Activated CD8-positive, alpha-beta T cell treated with anti-CD3 and anti-CD28 coated beads, Interleukin-2, amount 10 ng/mL, durations not matched to agents 7 days and 5 days (primary cell): ENCODE measurements around the gene CRTC1. TPM values are rescaled to one million over a fixed set of nuclear protein-coding genes. Genes with fewer than 3 reads are reported as not detected.

Source experiments
- ATAC-seq: fragments of 150-1000 bp; cut with Tn5 transposase; one replicate; pipeline ENCODE4 v1.10.0; 2021; ENCODE audit warnings: moderate library complexity
- CTCF ChIA-PET: fragments of 350-600 bp; sonication (Branson Sonifier 250); formaldehyde crosslinking; loops from one replicate; lab custom pipeline; 2021; ENCODE audit warnings: antibody characterized with exemption; lab: Charles Lee
- POLR2A ChIA-PET: fragments of 350-600 bp; sonication (Branson Sonifier 250); formaldehyde crosslinking; loops from one replicate; lab custom pipeline; 2021; ENCODE audit warnings: antibody characterized with exemption; lab: Charles Lee
- DNase-seq: peaks from one replicate; pipeline ENCODE4 v3.0.0-alpha.2; 2020
- H3K27ac Mint-ChIP-seq: one replicate; pipeline ENCODE4 v1.8.0; 2021; ENCODE audit warnings: mild to moderate bottlenecking, mixed read lengths
- H3K27me3 Mint-ChIP-seq: one replicate; pipeline ENCODE4 v1.8.0; 2021; ENCODE audit warnings: low read depth, mixed read lengths
- H3K36me3 Mint-ChIP-seq: one replicate; pipeline ENCODE4 v1.8.0; 2021; ENCODE audit warnings: low read depth, mixed read lengths
- H3K4me1 Mint-ChIP-seq: one replicate; pipeline ENCODE4 v1.8.0; 2021; ENCODE audit warnings: low read depth, mixed read lengths
- H3K4me3 Mint-ChIP-seq: one replicate; pipeline ENCODE4 v1.8.0; 2021; ENCODE audit warnings: mild to moderate bottlenecking, mixed read lengths
- H3K9me3 Mint-ChIP-seq: one replicate; pipeline ENCODE4 v1.8.0; 2022; ENCODE audit warnings: mixed read lengths; ENCODE audit not compliant: insufficient read depth
- total RNA-seq, 2 experiments: library from RNA; stranded (reverse); gene quantifications; one replicate each; pipeline ENCODE4 v1.2.3, GENCODE V29; 2021

CRTC1 gene
- total RNA-seq, 2 experiments from 2014 or later: 7.0 to 8.0 TPM

- ATAC-seq (no peak), DNase-seq (no peak)
- POLR2A ChIA-PET: interaction anchor here (0.7 to 0.9 kb wide), 2 partner anchors 21 to 204 kb away, joined by 3 read pairs; partner anchors contain the start of gene SUGP2
- Mint-ChIP-seq H3K27ac (no peak overlapping the region), H3K27me3 (peaks cover 10% of the 10 kb centered on the region), H3K36me3 (peaks cover 12% of the 10 kb centered on the region), H3K4me3 (no peak overlapping the region), H3K9me3 (no peaks in the 10 kb centered on the region), H3K4me1 (peaks cover 11% of the 10 kb centered on the region)
- CTCF ChIA-PET: interaction anchor here (1.6 to 11.6 kb wide), 2 partner anchors 17 to 234 kb away, joined by 3 to 104 read pairs; no protein-coding TSS in a partner anchor
These were observed 145.3 kb downstream of the CRTC1 start for GRCh38 chr19:18828786-18829185.

DNA sequence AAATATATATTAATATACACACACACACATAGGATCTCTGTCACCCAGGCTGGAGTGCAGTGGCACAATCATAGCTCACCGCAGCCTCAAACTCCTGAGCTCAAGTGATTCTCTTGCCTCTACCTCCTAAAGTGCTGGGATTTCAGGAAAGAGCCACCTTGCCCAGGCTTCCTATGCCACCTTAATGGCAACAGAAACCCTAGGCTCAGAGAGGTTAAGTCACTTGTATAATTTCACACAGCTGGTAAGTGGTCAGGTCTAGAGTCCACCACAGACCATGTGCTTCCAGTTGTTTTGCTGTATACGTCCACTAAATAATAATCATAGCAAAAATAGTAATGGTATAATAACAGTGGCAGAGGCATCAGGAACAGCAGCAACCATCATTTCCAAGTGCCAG lies 147.0 kb downstream of the CRTC1 start:
- Mint-ChIP-seq H3K4me3 (peak overlapping the region; percentile 22), H3K4me1 (peaks cover 28% of the 10 kb centered on the region), H3K27me3 (peaks cover 8% of the 10 kb centered on the region), H3K9me3 (no peaks in the 10 kb centered on the region), H3K27ac (no peak overlapping the region), H3K36me3 (peaks cover 27% of the 10 kb centered on the region)
- ATAC-seq (no peak), DNase-seq (no peak)
- ChIA-PET POLR2A (interaction anchor here (1.4 kb wide), 1 partner anchor 89 kb away, joined by 5 read pairs; the partner anchor contains the start of genes COPE and DDX49), CTCF (interaction anchor here (11.6 kb wide), 1 partner anchor 15 kb away, joined by 104 read pairs; no protein-coding TSS in a partner anchor)

DNA sequence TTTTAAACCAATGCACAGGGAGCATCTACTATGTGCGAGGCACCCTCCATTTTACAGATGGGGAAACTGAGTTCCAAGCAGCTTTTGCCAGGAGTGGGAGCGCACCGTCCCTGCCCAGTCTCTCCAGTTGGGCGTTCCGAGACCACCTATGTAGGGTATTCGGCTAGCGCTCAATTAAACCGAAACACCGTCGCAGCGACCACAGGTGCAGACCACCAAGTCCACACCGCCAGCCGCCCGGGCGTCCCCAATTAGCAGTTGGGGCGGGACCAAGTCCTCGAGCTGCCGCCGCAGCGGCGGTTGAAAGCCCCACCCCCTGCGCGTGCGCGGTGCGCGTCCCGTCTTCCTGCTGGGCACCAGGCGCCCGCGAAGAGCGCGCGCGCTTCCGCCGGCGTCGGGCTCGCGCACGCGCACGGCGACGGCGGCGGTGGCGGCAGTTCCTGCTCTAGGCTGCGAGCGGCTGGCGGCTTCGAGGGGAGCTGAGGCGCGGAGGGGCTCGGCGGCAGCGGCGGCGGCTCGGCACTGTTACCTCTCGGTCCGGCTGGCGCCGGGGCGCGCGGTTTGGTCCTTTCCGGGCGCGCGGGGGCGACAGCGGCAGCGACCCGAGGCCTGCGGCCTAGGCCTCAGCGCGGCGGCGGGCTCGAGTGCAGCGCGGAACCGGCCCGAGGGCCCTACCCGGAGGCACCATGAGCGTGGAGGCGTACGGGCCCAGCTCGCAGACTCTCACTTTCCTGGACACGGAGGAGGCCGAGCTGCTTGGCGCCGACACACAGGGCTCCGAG lies 148.2 kb downstream of the CRTC1 start, which contains the start of gene UPF1:
UPF1 (plus strand) TSS at position 436 of the 782 bp plus-strand sequence; CDS start at position 687, 251 bp downstream.
- ATAC-seq (peak; percentile 89), DNase-seq (peak; percentile 97)
- Mint-ChIP-seq H3K27ac (peak within 1 kb of the TSS; percentile 89), H3K9me3 (no peaks in the 10 kb centered on the region), H3K36me3 (peaks cover 38% of the 10 kb centered on the region), H3K27me3 (peaks cover 6% of the 10 kb centered on the region), H3K4me1 (peaks cover 39% of the 10 kb centered on the region), H3K4me3 (peak within 1 kb of the TSS; percentile 96)
- ChIA-PET POLR2A (interaction anchor here (0.5 to 4.6 kb wide), 17 partner anchors 9 to 588 kb away, joined by 3 to 26 read pairs (median 4); partner anchors contain the start of genes COPE, DDX49, REX1BD and SSBP4), CTCF (interaction anchor here (1.2 to 11.6 kb wide), 3 partner anchors 14 to 363 kb away, joined by 3 to 104 read pairs (median 3); no protein-coding TSS in a partner anchor)

Other genes with a start within 250 kb of the CRTC1 start
- gene ISYNA1, start 245.5 kb upstream of the CRTC1 start, total RNA-seq: 10 to 100 TPM; 26.7 to 33.5 TPM
- gene ELL, start 161.6 kb upstream of the CRTC1 start, total RNA-seq: 10 to 100 TPM; 20.8 to 22.3 TPM
- 100 to 1,000 TPM; 245 to 247 TPM for gene FKBP8, start 140.1 kb upstream of the CRTC1 start, total RNA-seq
- 100 to 1,000 TPM; 101 to 108 TPM for gene KXD1, start 125.8 kb upstream of the CRTC1 start, total RNA-seq
- 1,000 to 10,000 TPM; 1,452 to 1,556 TPM for gene UBA52, start 111.8 kb upstream of the CRTC1 start, total RNA-seq
- 10 to 100 TPM; 91.5 to 98.7 TPM for gene REX1BD, start 94.9 kb upstream of the CRTC1 start, total RNA-seq
- not detected for gene CRLF1, start 76.9 kb upstream of the CRTC1 start, total RNA-seq
- not detected for gene TMEM59L, start 70.8 kb upstream of the CRTC1 start, total RNA-seq
- 10 to 100 TPM; 13.2 to 13.4 TPM for gene KLHL26, start 46.7 kb upstream of the CRTC1 start, total RNA-seq
- gene COMP, start 107.6 kb downstream of the CRTC1 start, total RNA-seq: not detected
- 10 to 100 TPM; 81.8 to 84.0 TPM for gene UPF1, start 148.3 kb downstream of the CRTC1 start, total RNA-seq
- not detected for gene CERS1, start 212.5 kb downstream of the CRTC1 start, total RNA-seq
- gene COPE, start 235.7 kb downstream of the CRTC1 start, total RNA-seq: 100 to 1,000 TPM; 248 to 264 TPM
- 10 to 100 TPM; 56.1 to 57.3 TPM for gene DDX49, start 236.0 kb downstream of the CRTC1 start, total RNA-seq